Bronchial epithelial cell (primary cell): ENCODE results near the gene TNIP2. TPM values are rescaled to one million over a fixed set of nuclear protein-coding genes. Genes with fewer than 3 reads are reported as not detected.

Experiments used
- DNase-seq: peaks from one replicate; pipeline ENCODE4 v3.0.0-alpha.2; 2010; ENCODE audit warnings: low read depth
- FAIRE-seq: peaks from 2 replicates; lab custom pipeline; 2011; peaks lifted over from hg19 to GRCh38; lab: Jason Lieb, UNC
- H3K27me3 ChIP-seq: 2 replicates; pipeline ENCODE4 v1.5.1; 2011; ENCODE audit warnings: low read length; ENCODE audit not compliant: control insufficient read depth, insufficient read depth
- H3K36me3 ChIP-seq: 2 replicates; pipeline ENCODE4 v1.5.1; 2011; ENCODE audit warnings: low read length; ENCODE audit not compliant: control insufficient read depth, insufficient read depth
- H3K4me3 ChIP-seq: 2 replicates; pipeline ENCODE4 v1.5.1; 2011; ENCODE audit warnings: mild to moderate bottlenecking, low read depth, low read length, control low read depth
- total RNA-seq: library from RNA; depleted of rRNA; stranded (reverse); fragments of >200 nt; gene quantifications from 2 replicates; pipeline ENCODE4 v1.2.1, GENCODE V29; 2014
- TF ChIP-seq, protein P1 (sequence below): IDR thresholded peaks from 2 replicates; pipeline ENCODE4 v1.5.1; 2011; ENCODE audit warnings: mild to moderate bottlenecking, moderate library complexity, low read length, control low read depth, inconsistent platforms; ENCODE audit not compliant: insufficient read depth, severe bottlenecking

TNIP2 gene
- total RNA-seq, 1 donor from 2014 or later: 64.5 TPM

GRCh38 chr4:2713337-2713736 lies 42.8 kb downstream of the TNIP2 start:
- no peak overlapping the region for H3K4me3 ChIP-seq
- H3K27me3 ChIP-seq: no peaks in the 10 kb centered on the region
- FAIRE-seq (no peak), DNase-seq (no peak)
- TF ChIP-seq, protein P1, sequence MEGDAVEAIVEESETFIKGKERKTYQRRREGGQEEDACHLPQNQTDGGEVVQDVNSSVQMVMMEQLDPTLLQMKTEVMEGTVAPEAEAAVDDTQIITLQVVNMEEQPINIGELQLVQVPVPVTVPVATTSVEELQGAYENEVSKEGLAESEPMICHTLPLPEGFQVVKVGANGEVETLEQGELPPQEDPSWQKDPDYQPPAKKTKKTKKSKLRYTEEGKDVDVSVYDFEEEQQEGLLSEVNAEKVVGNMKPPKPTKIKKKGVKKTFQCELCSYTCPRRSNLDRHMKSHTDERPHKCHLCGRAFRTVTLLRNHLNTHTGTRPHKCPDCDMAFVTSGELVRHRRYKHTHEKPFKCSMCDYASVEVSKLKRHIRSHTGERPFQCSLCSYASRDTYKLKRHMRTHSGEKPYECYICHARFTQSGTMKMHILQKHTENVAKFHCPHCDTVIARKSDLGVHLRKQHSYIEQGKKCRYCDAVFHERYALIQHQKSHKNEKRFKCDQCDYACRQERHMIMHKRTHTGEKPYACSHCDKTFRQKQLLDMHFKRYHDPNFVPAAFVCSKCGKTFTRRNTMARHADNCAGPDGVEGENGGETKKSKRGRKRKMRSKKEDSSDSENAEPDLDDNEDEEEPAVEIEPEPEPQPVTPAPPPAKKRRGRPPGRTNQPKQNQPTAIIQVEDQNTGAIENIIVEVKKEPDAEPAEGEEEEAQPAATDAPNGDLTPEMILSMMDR: no peak
- H3K36me3 ChIP-seq: peaks cover 7% of the 10 kb centered on the region

GRCh38 chr4:2712261-2712842 lies 43.8 kb downstream of the TNIP2 start:
- FAIRE-seq: no peak
- no peak for DNase-seq
- peaks cover 7% of the 10 kb centered on the region for H3K36me3 ChIP-seq
- no peak overlapping the region for H3K4me3 ChIP-seq
- TF ChIP-seq, protein P1: no peak
- H3K27me3 ChIP-seq: no peaks in the 10 kb centered on the region

GRCh38 chr4:2702770-2703169 lies 53.4 kb downstream of the TNIP2 start:
- no peak overlapping the region for H3K4me3 ChIP-seq
- no peak for FAIRE-seq
- H3K27me3 ChIP-seq: no peaks in the 10 kb centered on the region
- H3K36me3 ChIP-seq: peaks cover 27% of the 10 kb centered on the region
- TF ChIP-seq, protein P1: no peak
- DNase-seq: no peak

DNA sequence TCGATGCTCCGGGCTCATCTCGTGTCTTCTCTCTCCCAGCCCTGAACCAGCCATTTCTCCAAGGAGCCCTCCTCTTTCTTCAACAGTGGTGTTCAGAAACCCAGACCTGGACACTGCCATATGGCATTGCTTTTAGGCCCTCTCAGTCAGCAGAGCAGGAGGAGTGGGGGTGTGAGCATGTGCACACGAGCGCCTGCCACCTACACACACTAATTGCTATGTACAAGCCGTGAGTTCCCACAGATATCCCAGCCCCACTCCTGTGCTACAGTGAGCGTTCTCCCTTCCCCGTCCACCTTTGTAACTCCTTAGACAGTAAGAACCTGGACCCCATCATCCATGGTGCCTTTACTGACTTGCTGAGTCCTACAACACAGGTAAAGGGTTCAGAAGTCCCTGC lies 53.8 kb downstream of the TNIP2 start:
- no peak for FAIRE-seq
- H3K36me3 ChIP-seq: peaks cover 28% of the 10 kb centered on the region

DNA sequence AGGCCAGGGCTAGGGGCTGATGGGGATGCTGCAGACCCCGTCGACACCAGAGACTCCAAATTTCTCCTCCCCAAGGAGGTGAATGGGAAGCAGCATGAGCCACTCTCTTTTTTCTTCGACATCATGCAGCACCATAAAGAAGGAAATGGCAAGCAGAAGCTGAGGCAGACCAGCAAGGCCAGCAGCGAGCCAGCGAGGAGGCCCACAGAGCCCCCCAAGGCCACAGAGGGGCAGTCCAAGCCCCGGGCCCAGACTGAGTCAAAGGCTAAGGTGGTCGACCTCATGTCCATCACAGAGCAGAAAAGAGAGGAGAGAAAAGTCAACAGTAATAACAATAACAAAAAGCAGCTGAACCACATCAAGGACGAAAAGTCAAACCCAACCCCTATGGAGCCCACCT lies 56.1 kb downstream of the TNIP2 start:
- no peak overlapping the region for H3K4me3 ChIP-seq
- DNase-seq (no peak), FAIRE-seq (no peak)
- peaks cover 31% of the 10 kb centered on the region for H3K36me3 ChIP-seq
- no peaks in the 10 kb centered on the region for H3K27me3 ChIP-seq
- TF ChIP-seq, protein P1: no peak

More for the DNA sequence above, 53.8 kb downstream of the TNIP2 start:
- no peak overlapping the region for H3K4me3 ChIP-seq
- TF ChIP-seq, protein P1: no peak
- no peaks in the 10 kb centered on the region for H3K27me3 ChIP-seq
- DNase-seq: no peak

DNA sequence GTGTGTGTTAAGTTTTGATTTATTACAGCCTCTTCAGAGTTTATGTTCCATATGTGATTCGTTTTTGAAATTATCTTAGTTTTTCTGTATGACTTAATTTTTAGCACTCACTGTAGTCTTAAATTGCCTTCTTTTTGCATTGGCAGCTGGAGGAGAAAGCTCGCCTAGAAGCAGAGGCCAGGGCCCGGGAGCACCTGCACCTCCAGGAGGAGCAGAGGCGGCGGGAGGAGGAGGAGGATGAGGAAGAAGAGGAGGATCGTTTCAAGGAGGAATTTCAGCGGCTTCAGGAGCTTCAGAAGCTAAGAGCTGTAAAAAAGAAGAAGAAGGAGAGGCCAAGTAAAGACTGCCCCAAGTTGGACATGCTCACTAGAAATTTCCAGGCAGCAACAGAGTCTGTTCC lies 56.6 kb downstream of the TNIP2 start:
- Histone ChIP-seq H3K27me3 (no peaks in the 10 kb centered on the region), H3K4me3 (no peak overlapping the region), H3K36me3 (peaks cover 35% of the 10 kb centered on the region)
- DNase-seq (no peak), FAIRE-seq (no peak)
- TF ChIP-seq, protein P1: no peak
